ENCODE measurements around the gene RB1.
"Not testable (repeated sequence)": the region's sequence is repeated elsewhere in the genome, so short reads cannot be mapped to it uniquely, and the experiment has no call there.

The RB1 gene

GRCh38 chr13:48355524-48355923, 52.0 kb downstream of the RB1 start:
- not testable (repeated sequence) for DNase-seq

- DNase-seq, result no peak
These were observed 53.2 kb downstream of the RB1 start for GRCh38 chr13:48356750-48357149.

GRCh38 chr13:48369988-48370387, 66.4 kb downstream of the RB1 start:
- DNase-seq, result no peak

DNA sequence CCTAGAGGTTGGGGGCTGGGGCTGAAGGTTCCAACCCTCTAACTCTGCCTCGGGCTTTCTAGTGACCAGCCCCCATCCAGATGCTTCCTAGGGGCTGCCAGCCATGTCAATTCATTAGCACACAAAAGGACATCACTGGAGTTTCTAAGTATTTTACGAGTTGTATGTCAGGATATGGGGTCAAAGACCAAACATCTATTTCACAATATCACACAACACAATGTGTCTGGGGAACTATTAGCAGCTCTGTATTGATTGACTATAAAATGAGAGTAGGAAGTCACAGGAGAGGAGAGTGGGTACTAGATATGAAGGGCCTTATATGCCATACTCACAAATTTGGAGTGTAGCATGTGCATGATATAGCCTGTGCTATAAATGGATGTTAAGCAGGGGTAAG, 67.3 kb downstream of the RB1 start:
- no peak for DNase-seq

DNA sequence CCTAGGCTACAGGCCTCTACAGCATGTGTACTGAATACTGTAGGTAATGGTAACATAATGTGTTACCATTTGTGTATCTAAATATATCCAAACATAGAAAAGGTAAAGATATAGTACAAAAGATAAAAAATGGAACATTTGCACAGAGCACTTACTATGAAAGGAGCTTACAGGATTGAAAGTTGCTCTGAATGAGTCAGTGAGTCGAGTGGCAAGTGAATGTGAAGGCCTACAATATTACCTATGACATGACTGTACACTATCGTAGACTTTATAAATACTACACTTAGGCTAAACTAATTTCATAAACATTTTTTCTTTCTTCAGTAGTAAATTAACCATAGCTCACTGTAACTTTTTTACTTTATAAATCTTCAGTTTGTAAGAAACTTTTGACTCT, 74.3 kb downstream of the RB1 start:
- DNase-seq, result no peak

- no peak for DNase-seq
These were observed 77.0 kb downstream of the RB1 start for GRCh38 chr13:48380581-48380980.

DNA sequence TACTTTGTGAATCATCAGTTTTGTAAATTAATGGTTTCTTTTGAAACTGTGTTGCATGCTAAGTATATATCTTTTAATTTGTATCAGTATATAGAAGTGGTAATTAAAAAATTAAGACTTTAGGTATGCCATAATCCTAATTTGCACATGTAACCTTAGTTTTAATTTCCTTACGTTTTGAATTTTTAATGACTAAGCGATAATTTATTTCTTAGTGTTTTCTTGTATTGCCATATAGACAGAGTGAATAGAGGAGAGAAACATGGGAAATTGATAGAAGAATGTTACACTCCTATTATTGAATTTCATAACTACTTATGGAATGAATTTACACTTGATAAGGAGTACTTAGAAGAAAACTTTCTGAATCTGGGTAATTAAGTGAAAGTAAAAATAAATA, 79.8 kb downstream of the RB1 start:
- DNase-seq, result no peak

- no peak for DNase-seq
These were observed 83.3 kb downstream of the RB1 start for GRCh38 chr13:48386816-48387215.

DNA sequence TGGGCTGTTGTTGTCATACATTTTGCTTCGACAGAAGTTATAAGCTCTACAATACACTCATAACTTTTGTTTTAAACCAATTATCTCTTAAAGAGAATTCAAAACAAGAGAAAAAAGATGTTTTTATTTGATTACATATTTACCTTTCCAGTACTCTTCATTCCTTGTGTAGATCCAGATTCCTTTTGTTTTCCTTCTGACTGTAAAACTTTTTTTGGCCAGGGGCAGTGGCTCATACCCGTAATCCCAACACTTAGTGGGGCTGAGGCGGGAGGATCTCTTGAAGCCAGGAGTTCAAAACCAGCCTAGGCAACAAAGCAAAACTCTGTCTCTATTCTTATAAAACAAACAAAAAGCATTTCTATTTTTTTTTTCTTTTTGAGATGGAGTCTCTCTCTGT, 87.7 kb downstream of the RB1 start:
- DNase-seq, result no peak

DNA sequence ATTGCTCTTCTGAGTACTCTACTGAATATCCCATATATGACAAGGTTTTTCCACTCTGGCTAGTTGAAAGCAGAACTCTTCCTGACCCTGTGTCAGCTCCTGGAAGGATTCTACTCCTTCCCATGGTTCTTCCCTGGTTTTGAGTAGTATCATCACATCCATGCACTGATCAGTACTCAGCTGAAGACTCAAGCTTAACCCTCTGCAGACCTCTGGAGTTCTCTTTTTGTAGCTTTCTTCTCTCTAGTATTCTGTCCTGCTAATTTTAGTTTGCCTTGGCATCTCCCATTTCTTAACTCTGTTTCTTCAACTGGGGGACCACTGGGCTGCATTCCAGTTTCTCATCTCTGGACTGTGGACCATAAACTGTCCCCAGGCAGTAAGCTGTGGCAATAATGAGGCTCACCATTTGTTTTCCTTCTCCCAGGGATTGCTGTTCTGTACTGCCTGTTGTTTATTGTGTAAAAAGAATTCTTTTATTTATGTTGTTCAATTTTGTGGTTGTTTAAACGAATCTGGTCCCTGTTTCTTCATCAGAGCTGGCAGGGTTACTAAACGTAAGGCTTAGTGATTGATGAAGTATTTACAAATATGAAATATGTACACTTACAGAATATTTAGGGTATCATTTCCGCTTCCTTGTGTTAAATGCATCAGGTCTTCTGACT, 89.6 kb downstream of the RB1 start:
- no peak for DNase-seq

DNA sequence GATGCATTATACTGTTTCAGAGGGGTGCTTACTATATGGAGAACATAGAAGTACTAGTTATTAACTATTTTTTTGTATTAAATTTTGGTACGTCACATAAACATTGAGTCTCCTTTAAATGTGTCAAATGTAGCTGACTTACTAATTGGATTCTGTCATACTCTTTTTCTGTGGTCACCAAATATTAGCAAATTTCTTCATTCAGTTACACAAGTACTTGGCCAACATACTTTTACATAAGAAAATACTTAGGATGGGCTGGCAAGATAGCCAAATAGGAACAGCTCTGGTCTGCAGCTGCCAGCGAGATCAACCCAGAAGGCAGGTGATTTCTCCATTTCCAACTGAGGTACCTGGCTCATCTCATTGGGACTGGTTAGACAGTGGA, 90.1 kb downstream of the RB1 start:
- no peak for DNase-seq

- DNase-seq, result no peak
These were observed 94.2 kb downstream of the RB1 start for GRCh38 chr13:48397744-48398143.

GRCh38 chr13:48398450-48399095, 95.0 kb downstream of the RB1 start:
- no peak for DNase-seq

- no peak for DNase-seq
These were observed 96.6 kb downstream of the RB1 start for GRCh38 chr13:48400090-48400694.

DNA sequence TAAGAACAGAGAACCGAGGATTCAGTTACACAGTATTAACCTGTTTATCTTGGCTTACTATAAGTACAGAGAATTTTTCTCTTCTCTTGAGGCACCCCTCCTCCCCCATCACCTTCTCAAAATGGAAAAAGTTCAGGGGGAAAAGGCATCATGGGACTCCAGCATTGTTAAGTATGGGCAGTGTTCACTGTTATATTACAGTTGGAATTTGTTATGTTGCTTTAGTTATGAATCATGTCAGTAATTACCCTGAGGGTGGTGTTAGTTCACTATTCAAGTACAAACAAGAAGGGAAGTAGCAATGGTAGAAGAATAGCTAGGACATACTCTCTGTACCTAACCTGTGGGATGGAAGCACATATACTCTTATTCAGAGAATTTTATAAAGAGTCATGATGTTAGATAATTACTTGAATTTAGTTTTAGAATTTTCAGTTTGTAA, 97.3 kb downstream of the RB1 start:
- DNase-seq, result no peak

GRCh38 chr13:48401480-48401879, 97.9 kb downstream of the RB1 start:
- no peak for DNase-seq

DNA sequence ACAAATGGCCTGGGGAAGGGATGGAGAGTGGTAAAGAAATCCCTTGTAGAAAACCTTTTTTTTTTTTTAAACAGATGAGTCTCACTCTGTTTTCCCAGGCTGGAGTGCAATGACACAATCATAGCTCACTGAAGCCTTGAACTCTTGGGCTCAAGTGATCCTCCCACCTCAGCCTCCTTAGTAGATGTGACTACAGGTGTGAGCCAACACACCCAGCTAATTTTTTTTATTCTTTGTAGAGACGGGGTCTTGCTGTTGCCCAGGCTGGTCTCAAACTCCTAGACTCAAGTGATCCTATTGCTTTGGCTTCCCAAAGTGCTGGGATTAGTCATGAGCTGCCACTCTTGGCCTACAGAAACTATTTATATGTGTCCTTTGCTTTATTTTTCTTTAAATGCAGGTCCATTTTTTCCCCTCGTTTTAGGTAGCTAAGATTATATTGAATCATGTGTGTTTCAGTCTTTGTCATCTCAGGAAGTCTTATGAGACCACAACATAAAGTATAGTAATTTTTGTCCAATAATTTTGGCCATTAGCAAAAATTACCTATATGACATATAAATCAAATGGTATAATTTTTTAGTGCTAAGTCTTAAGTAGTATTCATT, 98.9 kb downstream of the RB1 start:
- DNase-seq, result no peak

GRCh38 chr13:48403151-48403631, 99.6 kb downstream of the RB1 start:
- DNase-seq, result no peak

- DNase-seq, result no peak
These were observed 100.4 kb downstream of the RB1 start for GRCh38 chr13:48403913-48404312.

DNA sequence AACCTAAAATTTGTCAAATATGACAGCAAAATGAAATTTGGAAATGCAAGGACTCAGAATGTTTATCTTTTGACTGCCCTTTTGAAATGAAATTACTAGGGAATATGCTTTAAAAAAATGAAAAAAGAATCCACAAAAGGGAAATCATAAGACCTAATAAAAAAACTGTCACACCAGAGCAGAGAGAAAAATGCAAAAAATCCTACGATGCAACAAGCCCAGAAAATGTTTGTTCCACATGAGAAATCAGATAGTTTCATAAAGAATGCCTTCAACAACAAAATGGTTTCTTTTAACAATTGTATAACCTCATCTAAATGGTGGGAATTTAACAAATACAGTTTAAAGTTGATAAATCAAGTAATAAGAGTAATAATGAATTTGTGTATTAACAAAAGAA, 101.4 kb downstream of the RB1 start:
- DNase-seq, result no peak

- DNase-seq, result no peak
These were observed 102.3 kb downstream of the RB1 start for GRCh38 chr13:48405875-48406274.

GRCh38 chr13:48410199-48410598, 106.6 kb downstream of the RB1 start:
- no peak for DNase-seq

- DNase-seq, result no peak
These were observed 107.7 kb downstream of the RB1 start for GRCh38 chr13:48411147-48411794.

All from 8988T (cell line).